ENCODE data around the gene PRDX4.
"Not testable (repeated sequence)": the region's sequence is repeated elsewhere in the genome, so short reads cannot be mapped to it uniquely, and the experiment has no call there.

PRDX4 gene

GRCh38 chrX:23667239-23668177 is at the start of gene PRDX4:
Gene PRDX4, plus strand, starts transcription at chrX:23667493. Its CDS starts 78 bp downstream, at chrX:23667571.
- peak; percentile 74 to 82 for DNase-seq

GRCh38 chrX:23621621-23622265 is 45.5 kb upstream of the PRDX4 start:
- DNase-seq: no peak

GRCh38 chrX:23623797-23624196 is 43.5 kb upstream of the PRDX4 start:
- DNase-seq: no peak

GRCh38 chrX:23626651-23627050 is 40.6 kb upstream of the PRDX4 start:
- no peak for DNase-seq

GRCh38 chrX:23628131-23628530 is 39.2 kb upstream of the PRDX4 start:
- DNase-seq: no peak

GRCh38 chrX:23631136-23631535 is 36.2 kb upstream of the PRDX4 start:
- DNase-seq: no peak

GRCh38 chrX:23633834-23634580 is 33.3 kb upstream of the PRDX4 start:
- no peak for DNase-seq

GRCh38 chrX:23637187-23637586 is 30.1 kb upstream of the PRDX4 start:
- no peak for DNase-seq

GRCh38 chrX:23643020-23643419 is 24.3 kb upstream of the PRDX4 start:
- DNase-seq: no peak

GRCh38 chrX:23644744-23645143 is 22.5 kb upstream of the PRDX4 start:
- DNase-seq: no peak

- no peak for DNase-seq
Measured at GRCh38 chrX:23656091-23656490, 11.2 kb upstream of the PRDX4 start.

GRCh38 chrX:23656684-23657083 is 10.6 kb upstream of the PRDX4 start:
- no peak for DNase-seq

- DNase-seq: no peak
Measured at GRCh38 chrX:23659339-23659738, 8.0 kb upstream of the PRDX4 start.

- not testable (repeated sequence) for DNase-seq
Measured at GRCh38 chrX:23660083-23660765, 7.1 kb upstream of the PRDX4 start.

- DNase-seq: no peak
Measured at GRCh38 chrX:23660766-23661132, 6.5 kb upstream of the PRDX4 start.

- DNase-seq: no peak
Measured at GRCh38 chrX:23661671-23662070, 5.6 kb upstream of the PRDX4 start.

GRCh38 chrX:23662187-23662586 is 5.1 kb upstream of the PRDX4 start:
- no peak for DNase-seq

GRCh38 chrX:23662853-23663252 is 4.4 kb upstream of the PRDX4 start:
- DNase-seq: peak in 1 of 2 experiments; percentile 1

- DNase-seq: no peak
Measured at GRCh38 chrX:23664496-23664895, 2.8 kb upstream of the PRDX4 start.

- no peak for DNase-seq
Measured at GRCh38 chrX:23666282-23666681, 1.0 kb upstream of the PRDX4 start.

GRCh38 chrX:23668335-23668734 is 1.0 kb downstream of the PRDX4 start:
- DNase-seq: no peak

GRCh38 chrX:23670528-23670927 is 3.2 kb downstream of the PRDX4 start:
- DNase-seq: no peak

- DNase-seq: no peak
Measured at GRCh38 chrX:23673108-23673507, 5.8 kb downstream of the PRDX4 start.

All from stimulated activated CD4-positive, alpha-beta T cell treated with anti-CD3 and anti-CD28 coated beads, Interleukin-4, amount 100 ng/mL, for 4 hours (primary cell).